Neural crest cell (in vitro differentiated cells): ENCODE data around the gene PCP4. TPM values are rescaled to one million over a fixed set of nuclear protein-coding genes. Genes with fewer than 3 reads are reported as not detected.

Experiments
- DNase-seq: peaks from one replicate; pipeline ENCODE4 v3.0.0; 2021; ENCODE audit warnings: low read depth, mixed read lengths, low spot score
- H3K27ac Mint-ChIP-seq: one replicate; pipeline ENCODE4 v1.8.0; 2021; ENCODE audit warnings: mild to moderate bottlenecking, mixed read lengths; ENCODE audit not compliant: unreplicated experiment
- H3K27me3 Mint-ChIP-seq: 2 replicates; pipeline ENCODE4 v1.8.0; 2021; ENCODE audit warnings: low read depth, mild to moderate bottlenecking, mixed read lengths
- H3K36me3 Mint-ChIP-seq: 2 replicates; pipeline ENCODE4 v1.8.0; 2021; ENCODE audit warnings: low read depth, mild to moderate bottlenecking, mixed read lengths
- H3K4me1 Mint-ChIP-seq: 2 replicates; pipeline ENCODE4 v1.8.0; 2021; ENCODE audit warnings: mixed read lengths
- H3K4me3 Mint-ChIP-seq: one replicate; pipeline ENCODE4 v1.8.0; 2021; ENCODE audit warnings: mild to moderate bottlenecking, mixed read lengths
- H3K9me3 Mint-ChIP-seq: 2 replicates; pipeline ENCODE4 v1.8.0; 2021; ENCODE audit warnings: mixed read lengths
- total RNA-seq: library from RNA; stranded (reverse); gene quantifications from 2 replicates; pipeline ENCODE4 v1.2.1, GENCODE V29; 2021
- TF ChIP-seq, protein P1 (sequence below): fragments of 200-600 bp; sonication (generic); conservative IDR thresholded peaks from 2 replicates; pipeline ENCODE4 v1.5.0; 2021; ENCODE audit warnings: antibody characterized with exemption, mild to moderate bottlenecking

PCP4 gene
- total RNA-seq, 1 donor from 2014 or later = 1.1 TPM

DNA sequence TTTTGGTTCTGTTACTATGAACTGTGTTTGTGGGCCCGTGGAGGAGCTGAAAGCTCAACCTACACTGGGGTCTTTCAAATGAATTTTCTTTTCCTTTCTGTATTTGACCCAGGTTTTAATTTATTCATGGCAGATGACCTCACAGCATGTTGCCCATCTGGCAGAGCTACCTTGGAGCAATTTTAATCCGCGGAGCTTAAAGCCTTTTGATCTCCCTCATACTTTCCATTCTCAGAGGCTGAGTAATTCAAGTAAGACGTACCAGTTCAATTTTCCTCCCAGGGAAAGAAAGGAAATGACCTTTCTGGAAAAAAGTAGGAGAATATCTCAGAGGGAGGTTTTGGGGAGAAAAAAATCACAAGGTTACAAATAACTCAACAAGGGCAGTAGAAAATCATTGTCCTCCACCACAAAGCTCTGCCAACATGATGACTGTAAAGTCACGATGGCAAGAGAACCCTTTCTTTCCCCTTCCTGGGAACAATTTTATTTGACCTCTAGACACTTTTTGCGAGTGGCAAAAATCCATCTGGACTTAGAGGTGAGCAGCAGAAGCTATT, 21.6 kb upstream of the PCP4 start:
- Mint-ChIP-seq H3K9me3 (peaks cover 3% of the 10 kb centered on the region), H3K36me3 (no peaks in the 10 kb centered on the region), H3K27me3 (no peaks in the 10 kb centered on the region), H3K4me3 (no peak overlapping the region), H3K27ac (no peak overlapping the region), H3K4me1 (peaks cover 9% of the 10 kb centered on the region)
- no peak for DNase-seq
- TF ChIP-seq, protein P1, sequence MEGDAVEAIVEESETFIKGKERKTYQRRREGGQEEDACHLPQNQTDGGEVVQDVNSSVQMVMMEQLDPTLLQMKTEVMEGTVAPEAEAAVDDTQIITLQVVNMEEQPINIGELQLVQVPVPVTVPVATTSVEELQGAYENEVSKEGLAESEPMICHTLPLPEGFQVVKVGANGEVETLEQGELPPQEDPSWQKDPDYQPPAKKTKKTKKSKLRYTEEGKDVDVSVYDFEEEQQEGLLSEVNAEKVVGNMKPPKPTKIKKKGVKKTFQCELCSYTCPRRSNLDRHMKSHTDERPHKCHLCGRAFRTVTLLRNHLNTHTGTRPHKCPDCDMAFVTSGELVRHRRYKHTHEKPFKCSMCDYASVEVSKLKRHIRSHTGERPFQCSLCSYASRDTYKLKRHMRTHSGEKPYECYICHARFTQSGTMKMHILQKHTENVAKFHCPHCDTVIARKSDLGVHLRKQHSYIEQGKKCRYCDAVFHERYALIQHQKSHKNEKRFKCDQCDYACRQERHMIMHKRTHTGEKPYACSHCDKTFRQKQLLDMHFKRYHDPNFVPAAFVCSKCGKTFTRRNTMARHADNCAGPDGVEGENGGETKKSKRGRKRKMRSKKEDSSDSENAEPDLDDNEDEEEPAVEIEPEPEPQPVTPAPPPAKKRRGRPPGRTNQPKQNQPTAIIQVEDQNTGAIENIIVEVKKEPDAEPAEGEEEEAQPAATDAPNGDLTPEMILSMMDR = no peak

DNA sequence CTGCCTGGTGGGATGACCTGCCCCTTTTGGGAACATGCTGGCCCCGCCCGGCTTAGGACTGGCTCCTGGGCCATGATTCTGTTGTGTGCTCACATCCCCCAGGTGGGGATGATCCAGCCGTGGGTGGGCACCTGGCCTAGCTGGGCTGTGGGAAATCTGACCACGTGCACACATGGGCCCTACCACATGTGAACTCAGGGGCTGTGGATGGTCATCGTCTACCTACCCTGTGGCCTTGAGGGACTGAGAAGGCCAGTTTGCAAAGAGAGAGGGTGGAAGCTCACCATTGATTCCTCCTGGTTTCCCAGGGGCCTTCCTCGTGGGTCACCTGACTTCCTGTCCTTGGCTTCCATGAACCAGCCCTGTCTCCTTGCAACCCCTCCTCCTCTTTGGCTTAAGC, 19.4 kb upstream of the PCP4 start:
- Mint-ChIP-seq H3K27me3 (no peaks in the 10 kb centered on the region), H3K4me1 (peaks cover 9% of the 10 kb centered on the region), H3K36me3 (no peaks in the 10 kb centered on the region), H3K4me3 (no peak overlapping the region), H3K27ac (no peak overlapping the region), H3K9me3 (peaks cover 3% of the 10 kb centered on the region)
- TF ChIP-seq, protein P1 = no peak
- DNase-seq = no peak

DNA sequence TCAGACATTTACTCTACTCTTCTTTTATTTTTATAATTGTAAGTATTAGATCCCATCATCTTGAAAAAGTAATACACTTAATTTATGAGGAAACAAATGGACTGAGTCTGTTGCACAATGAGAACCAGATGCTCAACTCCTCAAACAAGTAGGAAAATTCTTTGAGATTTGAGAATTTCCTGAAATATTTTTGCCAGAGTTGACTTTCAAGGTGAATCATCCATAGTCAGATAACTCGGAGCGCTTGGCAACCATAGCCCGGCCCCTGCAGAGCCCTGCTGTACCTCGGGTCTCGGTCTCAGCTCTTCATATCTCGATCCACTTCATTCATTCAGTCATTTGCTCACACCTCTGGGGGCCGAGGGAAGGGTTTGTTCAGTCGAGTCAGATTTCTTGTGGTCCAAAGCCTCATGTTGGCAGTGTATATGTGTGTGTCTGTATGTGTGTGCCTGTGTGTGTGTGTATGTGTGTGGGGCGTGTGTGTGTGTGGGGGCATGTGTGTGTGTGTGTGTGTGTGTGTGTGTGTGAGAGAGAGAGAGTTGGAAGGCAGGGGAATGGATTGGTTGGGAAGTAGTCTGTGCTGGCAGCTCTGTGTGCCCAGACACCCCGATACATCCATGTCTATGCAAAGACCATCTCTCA, 18.1 kb upstream of the PCP4 start:
- H3K27me3 Mint-ChIP-seq = no peaks in the 10 kb centered on the region
- TF ChIP-seq, protein P1 = no peak
- no peak overlapping the region for H3K4me3 Mint-ChIP-seq
- H3K4me1 Mint-ChIP-seq = peaks cover 9% of the 10 kb centered on the region
- no peak overlapping the region for H3K27ac Mint-ChIP-seq
- H3K9me3 Mint-ChIP-seq = peaks cover 5% of the 10 kb centered on the region
- no peak for DNase-seq
- H3K36me3 Mint-ChIP-seq = no peaks in the 10 kb centered on the region

DNA sequence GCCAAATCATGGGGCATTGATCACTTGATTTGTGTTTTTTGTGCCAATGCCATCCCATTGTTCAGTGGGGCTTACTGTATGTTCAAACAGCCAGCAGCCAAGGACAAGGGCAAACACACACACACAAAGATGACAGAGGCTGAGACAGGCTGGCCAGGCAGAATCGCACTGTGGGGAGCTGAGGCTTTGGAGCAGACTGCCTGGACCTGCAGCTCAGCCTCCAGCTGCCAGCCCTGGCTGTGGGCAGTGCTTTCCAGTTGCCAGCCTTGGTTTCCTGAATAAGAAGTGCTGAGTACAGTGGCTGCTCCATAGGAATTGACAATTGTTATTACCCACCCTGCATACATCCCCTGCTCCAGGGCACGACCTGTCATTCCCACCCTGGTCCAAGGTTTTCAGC, 16.9 kb upstream of the PCP4 start:
- no peaks in the 10 kb centered on the region for H3K36me3 Mint-ChIP-seq
- H3K27me3 Mint-ChIP-seq = no peaks in the 10 kb centered on the region

DNA sequence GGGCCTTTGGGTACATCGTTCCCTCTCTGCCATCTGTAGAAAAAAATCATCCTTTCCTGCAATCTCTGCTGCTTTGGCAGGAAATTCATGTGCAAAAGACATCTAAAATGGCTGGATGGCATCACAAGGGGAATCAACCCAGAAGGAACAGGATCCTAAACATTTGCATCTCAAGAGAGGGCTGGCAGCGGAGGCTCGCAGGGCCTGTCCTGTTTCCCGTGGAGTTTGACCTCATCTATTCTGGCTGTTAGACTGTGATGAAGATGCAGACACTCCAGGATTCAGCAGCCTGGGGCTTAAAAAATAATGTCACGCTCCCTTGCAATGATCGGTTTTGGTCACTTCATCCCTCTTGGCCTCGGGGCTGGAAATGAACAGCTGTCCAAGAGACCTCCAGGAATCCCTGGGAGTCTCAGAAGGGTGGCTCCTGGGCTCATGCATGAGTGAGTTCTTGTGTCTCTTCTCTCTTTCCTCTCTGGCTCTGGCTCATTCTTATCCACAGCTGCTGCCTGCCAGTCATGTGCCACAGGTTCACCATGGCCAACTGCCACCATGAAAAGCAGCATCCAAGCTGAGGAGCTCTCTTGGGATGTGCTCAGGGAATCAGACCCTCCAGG, 16.1 kb upstream of the PCP4 start:
- Mint-ChIP-seq H3K27me3 (no peaks in the 10 kb centered on the region), H3K4me3 (no peak overlapping the region), H3K4me1 (no peaks in the 10 kb centered on the region), H3K36me3 (no peaks in the 10 kb centered on the region), H3K27ac (no peak overlapping the region), H3K9me3 (peaks cover 6% of the 10 kb centered on the region)
- TF ChIP-seq, protein P1 = no peak
- no peak for DNase-seq

More for the DNA sequence above, 16.9 kb upstream of the PCP4 start:
- Mint-ChIP-seq H3K4me3 (no peak overlapping the region), H3K27ac (no peak overlapping the region), H3K4me1 (peaks cover 7% of the 10 kb centered on the region), H3K9me3 (peaks cover 6% of the 10 kb centered on the region)
- TF ChIP-seq, protein P1 = no peak
- DNase-seq = no peak
